ENCODE results near the gene ORM1.
"Not testable (repeated sequence)": the region's sequence is repeated elsewhere in the genome, so short reads cannot be mapped to it uniquely, and the experiment has no call there.

The ORM1 gene

DNA sequence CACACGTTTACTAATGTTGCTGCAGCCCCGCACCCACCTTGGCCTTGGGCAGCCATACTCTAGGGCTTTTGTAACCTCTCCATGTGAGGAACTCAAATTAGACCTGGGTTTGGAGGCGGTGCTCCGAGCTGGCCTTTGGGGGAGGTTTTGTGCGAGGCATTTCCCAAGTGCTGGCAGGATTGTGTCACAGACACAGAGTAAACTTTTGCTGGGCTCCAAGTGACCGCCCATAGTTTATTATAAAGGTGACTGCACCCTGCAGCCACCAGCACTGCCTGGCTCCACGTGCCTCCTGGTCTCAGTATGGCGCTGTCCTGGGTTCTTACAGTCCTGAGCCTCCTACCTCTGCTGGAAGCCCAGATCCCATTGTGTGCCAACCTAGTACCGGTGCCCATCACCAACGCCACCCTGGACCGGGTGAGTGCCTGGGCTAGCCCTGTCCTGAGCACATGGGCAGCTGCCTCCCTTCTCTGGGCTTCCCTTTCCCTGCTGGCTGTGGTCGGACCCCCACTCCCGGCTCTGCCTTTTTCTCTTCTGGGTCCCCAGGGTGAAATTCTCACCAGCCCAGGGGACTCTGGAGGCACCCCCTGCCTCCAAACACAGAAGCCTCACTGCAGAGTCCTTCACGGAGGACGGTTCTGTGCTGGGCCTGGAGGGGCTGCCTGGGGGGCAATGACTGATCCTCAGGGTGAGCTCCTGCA lies at the start of gene ORM1:
Gene ORM1, plus strand, starts transcription at position 268 of the 701 bp plus-strand sequence. Its CDS starts 36 bp downstream, at position 304.
- not testable (repeated sequence) for DNase-seq

DNA sequence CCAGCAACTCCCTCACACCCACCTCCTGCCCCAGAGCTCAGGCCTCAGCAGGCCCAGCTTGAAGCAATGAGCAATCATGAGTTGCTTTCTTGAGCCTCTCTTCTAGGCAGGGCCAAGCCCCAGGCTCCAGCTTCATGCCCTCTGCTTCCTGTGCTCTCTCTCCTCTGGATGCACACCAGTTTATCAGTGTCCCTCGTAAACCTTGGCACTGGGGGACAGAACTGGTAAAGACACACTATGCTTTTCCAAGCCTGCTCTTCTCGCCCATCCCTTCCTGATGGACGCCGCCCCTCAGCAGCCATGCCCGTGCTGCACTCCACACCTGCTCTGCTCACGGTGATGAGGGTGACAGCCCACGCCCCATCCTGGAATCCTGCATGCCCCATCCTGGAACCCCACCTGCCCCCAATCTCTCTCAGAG lies 49.4 kb upstream of the ORM1 start:
- no peak for DNase-seq

DNA sequence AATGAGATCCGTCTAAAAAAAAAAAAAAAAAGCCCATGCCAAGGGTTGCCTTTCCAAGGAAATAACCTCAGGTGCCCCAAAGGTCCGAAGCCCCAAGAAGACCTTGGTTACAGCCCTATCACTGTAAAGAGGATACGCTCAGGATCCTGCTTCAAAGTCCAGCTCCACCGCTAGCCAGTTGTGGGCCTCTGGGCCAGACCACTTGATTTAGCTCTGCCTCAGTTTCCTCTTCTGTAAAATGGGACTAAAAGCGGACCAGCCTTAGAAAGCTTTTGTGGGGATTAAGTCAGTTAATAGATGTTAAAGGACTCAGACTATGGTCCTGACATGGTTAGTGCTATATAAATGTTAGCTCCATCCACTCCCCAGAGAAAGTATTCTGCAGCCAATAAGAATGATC lies 48.7 kb upstream of the ORM1 start:
- DNase-seq, result no peak

DNA sequence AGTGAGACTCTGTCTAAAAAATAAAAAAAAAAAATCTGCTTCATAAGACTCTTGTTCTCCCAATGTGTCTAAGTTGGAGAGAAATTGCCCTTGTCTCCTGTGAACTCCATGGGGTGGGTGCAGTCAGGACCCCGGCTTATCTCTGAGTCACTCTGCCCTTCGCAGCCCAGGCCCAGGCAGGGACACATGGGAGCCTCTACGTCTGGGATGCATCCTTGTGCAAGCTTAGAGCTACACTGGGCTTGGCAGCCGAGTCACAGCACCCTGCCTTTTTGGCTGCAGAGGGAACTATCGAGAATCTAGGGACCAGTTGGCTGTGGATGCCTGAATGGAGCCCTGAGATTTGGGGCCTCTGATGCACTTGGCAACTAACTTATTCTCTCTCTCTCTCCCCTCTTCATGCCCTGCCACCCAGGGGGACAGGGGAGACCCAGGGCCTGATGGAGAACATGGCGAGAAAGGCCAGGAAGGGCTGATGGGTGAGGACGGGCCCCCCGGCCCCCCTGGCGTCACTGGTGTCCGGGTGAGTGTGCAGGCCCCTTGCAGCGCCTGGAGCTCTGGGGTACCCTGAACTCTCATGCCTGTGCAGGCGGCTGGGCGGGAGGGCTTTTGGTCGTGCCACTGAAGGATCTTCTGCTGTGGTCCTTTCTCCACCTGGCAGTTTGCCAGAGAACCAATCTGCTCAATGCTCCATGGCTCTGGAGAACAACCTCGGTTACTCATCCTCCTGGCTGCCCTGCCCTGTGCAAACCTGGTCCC lies 47.5 kb upstream of the ORM1 start:
- no peak for DNase-seq

GRCh38 chr9:114276908-114277821 lies 45.7 kb upstream of the ORM1 start:
- DNase-seq, result no peak

- no peak for DNase-seq
These were observed 44.5 kb upstream of the ORM1 start for GRCh38 chr9:114278356-114278755.

DNA sequence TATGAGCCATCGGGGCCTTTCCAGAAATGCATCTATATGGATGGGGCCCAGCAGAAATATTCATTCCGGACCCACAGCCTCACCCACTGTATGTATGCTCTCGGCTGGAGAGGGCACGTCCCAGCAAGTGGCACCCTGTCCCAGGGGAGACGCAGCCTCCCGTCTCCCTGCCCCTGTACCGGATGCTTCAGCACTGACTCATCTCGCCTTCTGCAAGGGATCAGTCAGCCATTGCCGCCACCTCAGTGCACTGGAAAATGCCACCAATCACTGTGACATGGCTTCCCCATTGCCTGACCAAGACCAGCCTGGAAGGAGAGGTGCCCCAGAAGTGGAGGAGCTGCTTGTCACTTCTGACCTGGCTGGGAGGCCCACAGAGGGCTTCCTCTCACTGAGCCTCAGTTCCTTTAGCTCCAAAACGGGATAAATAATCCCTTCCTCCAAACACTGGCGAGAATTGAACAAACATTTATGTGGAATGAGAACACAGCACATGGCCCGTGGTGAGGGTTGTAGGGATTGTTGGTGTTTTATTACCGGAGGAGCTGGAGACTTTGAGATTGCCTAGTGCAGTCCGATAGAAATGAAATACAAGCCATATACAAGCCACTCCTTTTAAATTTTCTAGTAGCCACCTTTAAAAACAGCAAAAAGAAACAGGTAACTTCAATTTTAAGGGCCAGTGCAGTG lies 43.9 kb upstream of the ORM1 start:
- DNase-seq, result no peak

DNA sequence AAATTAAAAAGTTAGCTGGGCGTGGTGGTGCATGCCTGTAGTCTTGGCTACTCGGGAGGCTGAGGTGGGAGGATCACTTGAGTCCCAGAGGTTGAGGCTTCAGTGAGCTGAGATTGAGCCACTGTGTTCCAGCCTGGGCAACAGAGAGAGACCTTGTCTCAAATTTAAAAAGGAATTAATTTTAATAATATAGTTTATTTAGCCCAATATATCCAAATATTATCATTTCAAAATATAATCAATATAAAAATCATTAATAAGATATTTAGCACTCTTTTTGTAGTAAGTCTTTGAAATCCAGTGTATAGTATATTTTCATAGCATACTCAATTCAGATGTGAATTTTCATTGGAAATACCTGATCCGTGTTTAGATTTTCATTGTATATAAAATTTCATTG lies 43.2 kb upstream of the ORM1 start:
- no peak for DNase-seq

DNA sequence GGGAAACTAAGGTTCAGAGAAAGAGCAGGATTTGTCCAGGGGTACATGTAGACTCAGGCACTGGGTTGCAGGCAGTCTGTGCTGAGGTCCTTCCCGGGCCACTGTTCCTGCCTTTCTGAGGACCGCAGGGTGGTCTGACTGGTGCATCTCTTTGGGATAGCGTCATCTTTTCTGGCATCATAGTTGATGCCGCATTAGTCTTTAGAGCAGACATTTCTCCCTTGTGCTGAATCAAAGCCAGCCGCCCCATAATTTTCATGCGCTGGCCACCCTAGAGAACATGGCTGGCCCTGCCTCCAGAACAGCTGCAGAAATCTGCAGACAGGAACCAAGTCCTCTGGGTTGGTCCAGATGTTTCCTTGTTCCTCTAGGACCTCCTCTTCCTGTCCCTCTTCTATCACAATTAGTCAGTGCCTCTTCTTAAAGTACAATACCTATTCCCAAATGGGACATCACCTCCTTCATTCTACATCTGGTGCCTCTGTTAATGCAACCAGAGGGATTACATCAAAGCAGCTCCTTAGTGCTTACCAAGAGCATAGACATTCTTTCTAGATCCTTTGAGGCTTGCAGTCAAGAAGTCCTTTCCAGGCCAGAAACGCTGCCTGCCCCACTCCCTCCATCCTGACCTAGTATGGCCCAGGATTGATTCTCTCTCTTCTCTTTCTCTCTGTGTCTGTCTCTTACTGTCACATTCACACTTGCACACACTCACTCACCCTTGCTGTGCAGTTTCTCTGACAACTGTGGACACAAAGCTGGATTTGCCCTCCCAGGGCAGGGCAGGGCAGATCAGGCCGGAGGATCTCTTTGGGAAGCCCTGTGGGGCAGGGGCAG lies 42.0 kb upstream of the ORM1 start:
- DNase-seq, result no peak

DNA sequence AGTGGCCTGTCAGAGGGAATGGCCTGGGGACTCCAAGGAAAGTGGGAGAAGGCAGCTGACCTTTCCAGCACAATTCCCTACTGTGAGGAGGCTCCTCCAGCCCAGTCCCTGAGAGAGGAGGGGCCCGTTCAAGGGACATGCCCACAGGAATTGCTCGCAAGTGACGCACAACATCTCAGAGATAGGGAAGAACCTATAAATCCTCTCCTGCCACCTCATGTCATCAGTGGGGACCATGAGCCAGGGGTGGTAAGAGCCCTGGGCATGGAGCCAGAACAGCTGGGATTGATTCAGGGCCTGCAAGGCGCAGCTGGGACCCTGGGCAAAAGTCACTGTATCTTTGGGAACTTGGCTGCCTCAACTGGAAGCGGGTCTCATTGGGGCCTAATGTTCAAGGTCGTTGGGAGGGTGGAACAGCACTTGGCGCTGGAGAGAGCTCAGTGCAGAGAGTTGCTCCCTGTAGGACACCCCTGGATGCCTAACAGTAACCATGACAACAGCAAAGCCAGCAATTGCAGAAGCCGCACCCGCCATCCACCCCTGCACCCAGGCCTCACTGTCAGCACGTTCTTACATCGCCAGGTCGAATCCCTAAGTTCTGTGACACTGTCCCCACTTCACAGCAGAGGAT lies 41.3 kb upstream of the ORM1 start:
- no peak for DNase-seq

DNA sequence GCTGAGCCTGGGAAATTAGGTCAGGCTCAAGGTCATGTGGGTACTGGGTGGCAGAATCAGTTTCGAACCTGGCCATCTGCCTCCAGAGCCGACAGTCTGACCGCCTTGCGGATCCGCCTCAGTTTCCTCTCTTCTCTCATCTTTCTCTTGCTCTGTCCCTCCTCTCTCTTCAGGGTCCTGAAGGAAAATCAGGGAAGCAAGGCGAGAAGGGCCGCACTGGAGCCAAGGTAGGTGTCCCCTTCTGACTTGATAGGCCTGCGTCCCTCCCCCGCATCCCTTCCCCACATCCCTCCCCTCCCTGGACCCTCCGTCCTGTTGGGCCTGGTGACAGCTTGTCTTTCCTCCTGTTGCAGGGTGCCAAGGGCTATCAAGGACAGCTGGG lies 40.8 kb upstream of the ORM1 start:
- DNase-seq, result no peak

DNA sequence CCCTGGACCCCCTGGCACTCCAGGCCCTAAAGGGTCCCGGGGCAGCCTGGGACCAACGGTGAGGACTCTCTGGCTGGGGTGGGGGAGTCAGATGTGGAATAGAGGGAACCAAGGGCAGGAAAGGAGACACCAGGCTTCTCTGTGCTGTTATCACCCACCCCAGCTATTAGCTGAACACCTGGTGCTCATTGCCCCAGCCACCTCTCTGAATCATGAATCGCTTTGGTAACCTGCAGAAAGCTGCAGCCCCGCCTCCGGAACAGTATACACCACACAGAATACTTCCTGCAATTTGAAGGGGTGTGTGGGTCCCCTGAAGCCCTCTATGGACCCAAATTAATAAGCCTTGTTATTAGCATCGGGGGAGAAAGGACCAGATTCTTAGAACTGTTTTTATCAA lies 40.4 kb upstream of the ORM1 start:
- DNase-seq, result no peak

- DNase-seq, result no peak
These were observed 40.0 kb upstream of the ORM1 start for GRCh38 chr9:114282926-114283325.

GRCh38 chr9:114283551-114284111 lies 39.3 kb upstream of the ORM1 start:
- no peak for DNase-seq

DNA sequence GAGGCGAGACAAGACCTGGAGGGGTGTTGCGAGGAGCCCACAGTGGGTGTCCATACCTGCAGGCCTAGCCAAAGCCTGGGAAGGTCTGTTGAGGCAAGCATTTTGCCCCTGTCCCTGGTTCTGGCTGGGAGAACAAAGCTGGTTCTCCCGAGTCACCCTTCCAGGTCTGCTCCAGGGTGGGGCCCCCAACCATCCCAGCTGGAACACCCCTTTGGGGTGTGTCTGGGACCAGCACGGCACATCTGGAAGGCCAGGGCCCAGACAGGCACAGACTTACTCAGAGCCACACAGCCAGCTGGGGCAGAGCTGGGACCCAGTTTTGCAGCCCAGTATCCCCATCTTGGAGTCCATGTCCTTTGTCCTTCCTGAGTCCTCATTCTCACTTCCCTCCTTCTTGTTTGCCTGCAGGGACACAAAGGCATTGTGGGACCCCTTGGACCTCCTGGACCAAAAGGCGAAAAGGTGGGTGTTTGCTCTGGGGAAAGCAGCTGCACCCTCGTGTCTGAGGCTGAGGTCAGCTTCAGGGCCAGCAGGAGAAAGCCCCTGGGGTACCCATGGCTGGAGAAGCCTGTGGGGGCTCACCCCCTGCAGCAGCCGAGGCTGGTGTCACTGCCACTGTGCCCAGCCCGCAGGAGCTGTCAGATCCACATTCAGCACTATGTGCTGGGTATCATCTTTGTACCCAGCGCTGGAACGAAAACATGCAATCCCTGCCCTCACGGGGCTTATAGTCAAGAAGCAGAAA lies 38.4 kb upstream of the ORM1 start:
- no peak for DNase-seq

- DNase-seq, result no peak
These were observed 37.6 kb upstream of the ORM1 start for GRCh38 chr9:114285166-114285867.

DNA sequence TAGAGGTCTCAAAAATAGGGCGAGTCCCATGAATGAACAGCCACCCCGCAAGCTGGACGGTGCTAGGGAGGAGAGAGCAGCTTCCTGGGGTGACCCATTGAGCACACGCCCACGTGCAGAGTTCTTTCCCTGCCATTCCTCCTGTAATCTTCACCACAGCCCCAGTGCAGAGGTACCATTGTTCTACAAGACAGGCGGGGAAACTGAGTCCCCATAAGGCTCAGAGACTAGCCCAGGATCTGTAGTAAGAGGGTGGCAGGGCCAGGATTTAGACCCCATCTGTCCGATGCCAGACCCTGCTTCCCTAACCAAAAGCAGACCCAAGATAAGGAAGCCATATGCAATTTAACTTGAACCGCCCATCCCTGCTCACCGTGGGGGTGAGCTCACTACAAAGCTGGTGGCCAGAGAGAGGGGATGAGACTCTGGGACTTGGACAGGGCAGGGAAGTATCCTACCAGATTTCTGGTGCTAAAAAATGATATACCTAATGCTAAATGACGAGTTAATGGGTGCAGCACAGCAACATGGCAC lies 36.7 kb upstream of the ORM1 start:
- DNase-seq, result no peak

- no peak for DNase-seq
These were observed 35.7 kb upstream of the ORM1 start for GRCh38 chr9:114287001-114287762.
